Dermis microvascular lymphatic vessel endothelial cell (primary cell): Measurements from ENCODE around the gene NIPA2. TPM values are rescaled to one million over a fixed set of nuclear protein-coding genes. Genes with fewer than 3 reads are reported as not detected.
A peak's percentile ranks its signal among the peaks of the same experiment; 100 is the strongest.

ENCODE experiments used
- DNase-seq, 2 donors: peaks; one replicate each; pipeline versions ENCODE4 v3.0.0 to v3.0.0-alpha.2; 2010; ENCODE audit warnings: low read depth in 2 of 2
- total RNA-seq: library from RNA; depleted of rRNA; stranded (reverse); fragments of >200 nt; gene quantifications from 2 replicates; pipeline ENCODE4 v1.2.1, GENCODE V29; 2014

Gene NIPA2
- total RNA-seq, 1 donor from 2014 or later = 55.8 TPM

GRCh38 chr15:22877117-22877516 is 38.7 kb downstream of the NIPA2 start:
- DNase-seq = no peak

- no peak for DNase-seq
Measured at GRCh38 chr15:22877607-22878006, 39.1 kb downstream of the NIPA2 start.

GRCh38 chr15:22878103-22878502 is 39.6 kb downstream of the NIPA2 start:
- DNase-seq = no peak

DNA sequence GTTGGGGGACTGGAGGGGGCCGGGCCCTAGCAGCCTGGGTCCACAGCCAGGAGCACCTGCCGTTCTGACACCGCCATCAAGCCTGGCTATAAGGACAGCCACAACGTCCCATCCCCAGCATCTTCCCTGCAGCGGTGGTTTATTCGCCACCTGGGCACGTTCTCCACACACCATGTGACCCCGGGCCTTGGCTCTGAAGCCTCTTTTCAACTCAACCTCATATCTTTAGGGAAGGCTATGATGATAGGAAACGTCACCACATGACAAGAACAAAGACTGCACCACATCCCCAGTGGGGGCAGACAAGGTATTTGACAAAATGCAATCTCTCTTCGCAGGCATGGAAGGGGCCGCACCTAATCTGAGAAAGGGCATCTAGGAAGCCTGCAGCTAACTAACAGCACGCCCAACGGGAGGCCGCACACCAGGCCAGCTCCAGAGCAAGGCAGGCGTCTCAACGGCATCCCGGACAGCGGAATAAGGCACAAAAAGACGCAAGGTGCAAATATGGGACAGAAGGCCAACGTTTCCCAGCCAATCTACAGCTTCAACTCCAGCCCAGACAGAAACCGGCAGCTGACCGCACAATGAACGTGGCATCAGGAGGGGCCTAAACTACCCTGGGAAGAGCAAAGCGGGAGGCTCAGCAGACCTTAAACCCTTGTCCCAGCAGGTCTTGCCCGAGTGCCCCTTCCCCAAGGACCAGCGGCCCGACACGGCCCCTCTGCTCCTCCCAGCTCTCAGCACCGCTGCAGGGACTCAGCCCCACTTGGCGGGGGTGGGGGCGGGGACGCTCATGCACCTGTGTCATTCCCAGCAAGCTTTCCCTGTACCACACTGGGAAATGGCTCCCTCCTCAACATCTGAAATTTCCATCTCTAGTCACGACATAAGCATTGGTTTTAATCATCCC is 41.9 kb downstream of the NIPA2 start:
- no peak for DNase-seq

DNA sequence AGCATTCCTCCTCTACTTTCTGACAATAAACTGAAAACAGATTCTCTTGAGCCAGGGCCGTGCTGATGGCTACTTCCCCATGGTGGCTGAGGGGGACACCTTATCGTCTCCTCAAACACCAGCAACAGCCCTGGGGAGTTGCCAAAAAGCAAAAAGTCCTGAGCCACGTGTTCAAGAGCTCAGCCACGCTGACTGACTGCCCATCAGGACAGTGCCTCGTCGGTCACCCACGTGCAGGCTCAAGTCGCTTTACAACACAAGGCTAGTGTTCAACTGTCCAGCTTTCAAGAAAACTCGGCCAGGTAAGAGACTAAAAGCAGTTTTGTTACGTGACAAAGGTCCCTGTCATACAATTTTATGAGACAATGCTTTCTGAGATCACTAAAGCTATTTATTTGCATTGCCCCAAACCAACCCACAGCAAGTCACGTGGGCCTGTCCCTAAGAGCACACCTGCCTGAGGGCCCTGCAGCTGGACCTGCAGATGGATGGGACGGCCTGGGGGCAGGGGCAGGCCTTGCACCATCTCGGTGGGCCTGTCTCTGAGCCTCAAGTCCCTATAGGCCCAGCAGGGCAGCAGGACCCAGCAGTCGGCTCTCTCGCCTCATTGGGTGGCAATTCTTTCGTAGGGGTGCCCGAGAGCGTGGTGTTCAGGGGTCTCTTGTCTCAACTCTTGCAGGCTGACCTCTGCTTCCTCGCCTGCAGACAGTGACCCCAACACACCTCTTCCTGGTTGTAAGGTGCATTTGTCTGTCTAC is 42.7 kb downstream of the NIPA2 start:
- no peak for DNase-seq

- DNase-seq = no peak
Measured at GRCh38 chr15:22881739-22882440, 43.4 kb downstream of the NIPA2 start.

DNA sequence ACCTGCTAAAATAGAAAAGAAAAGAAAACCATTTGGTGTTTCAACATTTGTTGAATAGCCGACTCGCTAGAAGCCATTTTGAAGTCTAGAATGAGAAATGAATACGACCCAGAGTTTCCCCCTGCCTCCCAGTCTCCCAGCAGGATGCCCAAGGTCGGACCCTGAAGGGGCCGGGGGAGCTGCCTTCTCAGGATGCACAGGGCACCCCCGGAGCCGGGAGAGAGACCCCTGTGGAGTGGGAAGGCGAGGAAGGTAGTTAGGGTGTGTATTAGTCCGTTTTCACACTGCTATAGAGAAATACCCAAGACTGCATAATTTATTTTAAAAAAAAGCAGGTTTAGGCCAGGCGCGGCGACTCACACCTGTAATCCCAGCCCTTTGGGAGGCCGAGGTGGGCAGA is 44.7 kb downstream of the NIPA2 start:
- DNase-seq = no peak

DNA sequence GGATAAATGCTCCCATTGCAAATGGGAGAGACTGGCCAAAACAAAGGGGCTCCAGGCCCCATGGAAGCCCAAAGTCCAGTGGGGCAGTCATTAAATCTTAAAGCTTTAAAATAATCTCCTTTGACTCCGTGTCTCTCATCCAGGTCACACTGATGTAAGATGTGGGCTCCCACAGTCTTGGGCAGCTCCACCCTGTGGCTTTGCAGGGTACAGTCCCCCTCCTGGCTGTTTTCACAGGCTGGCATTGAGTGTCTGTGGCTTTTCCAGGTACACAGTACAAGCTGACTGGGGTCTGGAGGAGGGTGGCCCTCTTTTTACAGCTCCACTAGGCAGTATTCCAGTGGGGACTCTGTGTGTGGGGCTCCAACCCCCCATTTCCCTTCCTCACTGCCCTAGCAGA is 45.9 kb downstream of the NIPA2 start:
- no peak for DNase-seq

DNA sequence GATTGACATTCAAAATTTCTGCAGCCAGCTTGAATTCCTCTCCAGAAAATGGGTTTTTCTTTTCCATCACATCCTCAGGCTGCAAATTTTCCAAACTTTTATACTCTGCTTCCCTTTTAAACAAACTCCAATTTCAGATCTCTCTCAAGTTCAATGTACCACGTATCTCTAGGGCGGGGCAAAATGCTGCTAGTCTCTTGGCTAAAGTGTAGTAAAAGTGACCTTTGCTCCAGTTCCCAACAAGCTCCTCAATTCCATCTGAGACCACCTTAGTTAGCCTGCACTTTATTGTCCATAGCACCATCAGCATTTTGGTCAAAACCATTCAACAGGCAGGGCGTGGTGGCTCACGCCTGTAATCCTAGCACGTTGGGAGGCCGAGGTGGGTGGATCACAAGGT is 46.7 kb downstream of the NIPA2 start:
- DNase-seq = no peak

GRCh38 chr15:22887157-22887951 is 48.9 kb downstream of the NIPA2 start:
- DNase-seq = peak in 1 of 2 donors; percentile 85

DNA sequence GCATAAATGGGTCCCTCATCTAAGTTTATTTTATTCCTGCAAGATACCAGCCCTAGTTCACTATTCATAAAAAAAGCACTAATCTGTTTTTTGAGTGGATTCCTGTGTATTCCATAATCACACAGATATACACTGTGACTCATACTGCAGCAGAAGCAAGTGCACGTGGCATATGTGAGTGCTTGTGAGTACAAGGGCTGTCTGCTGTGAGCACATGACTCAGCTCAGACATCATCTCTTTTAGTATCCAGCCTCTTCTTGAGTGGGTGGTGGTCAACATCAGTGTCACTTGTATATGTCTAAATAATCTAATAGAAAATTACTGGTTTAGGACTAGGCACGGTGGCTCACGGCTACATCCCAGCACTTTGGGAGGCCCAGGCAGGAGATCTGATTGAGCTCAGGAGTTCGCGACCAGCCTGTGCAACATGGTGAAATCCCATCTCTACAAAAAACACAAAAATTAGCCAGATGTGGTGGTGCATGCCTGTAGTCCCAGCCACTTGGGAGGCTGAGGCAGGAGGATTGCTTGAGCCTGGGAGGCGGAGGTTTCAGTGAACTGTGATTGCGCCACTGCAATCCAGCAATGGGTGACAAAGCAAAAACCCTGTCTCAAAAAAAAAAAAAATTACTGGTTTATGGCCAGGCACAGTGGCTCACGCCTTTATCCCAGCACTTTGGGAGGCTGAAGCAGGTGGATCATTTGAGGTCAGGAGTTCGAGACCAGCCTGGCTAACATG is 49.8 kb downstream of the NIPA2 start:
- DNase-seq = peak in 1 of 2 donors; percentile 88

GRCh38 chr15:22889146-22889818 is 50.8 kb downstream of the NIPA2 start:
- DNase-seq = no peak

DNA sequence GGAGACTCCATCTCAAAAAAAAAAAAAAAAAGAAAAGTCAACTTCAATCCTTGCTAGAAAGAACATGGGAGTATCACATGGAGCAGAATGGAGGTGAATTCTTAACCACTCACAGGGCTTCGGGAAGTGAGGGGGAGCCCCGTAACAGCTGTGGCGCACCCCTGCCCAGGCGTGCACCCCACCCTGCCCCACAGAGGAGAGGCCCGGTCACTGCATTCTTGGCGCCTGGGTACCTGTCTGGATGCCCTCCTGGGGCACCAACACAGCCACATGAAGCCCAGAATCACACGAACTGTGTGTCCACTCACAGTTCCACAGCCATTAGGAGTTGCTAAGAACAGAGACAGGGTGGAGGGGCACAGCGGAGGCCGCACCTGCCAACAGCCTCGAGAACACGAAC is 51.8 kb downstream of the NIPA2 start:
- no peak for DNase-seq

DNA sequence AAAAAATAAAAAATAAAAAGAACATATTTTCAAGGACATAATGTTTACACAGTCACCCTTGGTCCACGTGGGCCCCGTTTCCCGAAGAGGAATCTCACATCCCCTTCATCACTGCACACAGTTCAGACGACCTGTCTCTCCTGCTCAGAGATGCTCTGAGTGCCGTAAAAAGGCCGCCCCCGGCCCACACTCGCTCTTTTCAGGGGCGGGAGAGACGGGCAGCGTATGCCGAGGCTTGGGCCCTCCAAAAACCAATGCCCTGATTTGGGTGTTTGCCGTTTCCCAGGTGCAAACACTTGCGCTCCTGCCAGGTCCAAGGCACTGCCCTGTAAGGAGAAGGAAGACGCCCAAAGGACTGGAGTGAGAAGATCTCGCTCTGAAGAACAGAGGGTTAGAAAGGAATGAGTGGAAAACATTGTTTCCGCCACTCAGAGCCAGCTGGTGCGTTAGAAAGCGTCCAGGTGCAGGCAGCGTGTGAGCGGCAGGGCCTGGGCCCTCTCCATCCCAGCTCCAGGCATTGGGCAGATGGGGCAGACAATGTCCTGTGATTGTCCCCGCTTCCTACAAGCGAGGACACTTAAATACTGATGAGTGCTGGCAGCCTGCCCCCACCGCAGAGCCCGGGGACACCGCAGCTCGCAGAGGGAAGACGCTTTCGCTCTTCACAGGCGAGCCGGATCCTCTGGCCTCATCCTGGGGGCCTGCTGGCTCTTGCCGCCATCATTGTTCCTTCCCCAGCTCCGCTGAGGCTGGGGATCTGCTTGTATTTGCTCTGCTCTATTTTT is 53.2 kb downstream of the NIPA2 start:
- no peak for DNase-seq

GRCh38 chr15:22892333-22892732 is 53.9 kb downstream of the NIPA2 start:
- DNase-seq = no peak

DNA sequence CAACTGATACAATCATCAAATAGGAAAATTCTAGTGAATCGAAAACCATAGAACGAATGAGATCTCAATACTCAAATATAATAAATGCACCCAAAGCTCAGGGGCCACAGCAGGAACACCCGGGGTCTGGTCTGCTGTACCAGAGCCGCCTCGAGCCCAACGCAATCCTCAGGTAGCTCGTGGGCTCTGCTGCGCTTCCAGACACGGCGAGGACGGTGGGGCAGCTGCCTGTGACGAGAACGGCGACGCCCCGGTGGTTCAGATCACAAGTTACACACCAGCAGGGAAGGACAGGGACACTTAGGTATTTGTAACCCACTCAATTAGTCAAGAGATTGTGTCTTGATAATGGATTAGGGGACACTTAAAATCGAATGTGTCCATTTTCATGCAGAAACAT is 54.6 kb downstream of the NIPA2 start:
- no peak for DNase-seq

- DNase-seq = no peak
Measured at GRCh38 chr15:22893881-22894280, 55.4 kb downstream of the NIPA2 start.

DNA sequence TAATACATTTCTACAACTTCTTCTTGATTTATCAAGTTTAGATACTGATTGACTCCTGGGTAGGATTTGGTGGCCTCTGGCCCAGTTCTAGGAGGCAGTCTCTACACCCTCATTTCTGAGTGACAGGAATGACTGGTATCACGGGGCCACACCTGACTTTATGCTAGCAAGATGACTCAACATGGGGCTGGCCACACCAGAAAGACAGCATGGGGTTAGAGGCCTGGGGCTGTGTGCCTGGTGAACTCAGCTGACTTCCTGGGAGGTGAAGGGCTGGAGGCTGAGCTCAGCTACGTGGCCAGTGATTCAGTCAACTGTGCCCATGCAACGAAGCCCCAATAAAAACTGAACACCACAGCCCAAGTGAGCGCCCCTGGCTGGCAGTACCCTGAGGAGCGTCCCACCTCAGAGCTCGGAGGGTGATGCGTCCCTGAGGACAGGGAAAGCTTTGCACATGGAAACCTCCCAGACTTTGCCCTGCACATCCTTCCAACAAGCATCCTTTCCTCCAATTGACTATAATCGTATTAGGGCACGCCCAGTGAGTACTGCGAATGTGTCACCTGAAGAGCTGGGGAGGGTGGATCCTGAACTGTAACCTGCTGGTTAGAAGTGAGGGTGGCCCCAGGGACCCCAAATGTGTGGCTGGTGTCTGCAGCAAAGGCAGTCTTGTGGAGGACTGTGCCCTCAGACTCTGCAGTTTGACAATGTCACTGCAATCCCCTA is 57.2 kb downstream of the NIPA2 start:
- DNase-seq = no peak

DNA sequence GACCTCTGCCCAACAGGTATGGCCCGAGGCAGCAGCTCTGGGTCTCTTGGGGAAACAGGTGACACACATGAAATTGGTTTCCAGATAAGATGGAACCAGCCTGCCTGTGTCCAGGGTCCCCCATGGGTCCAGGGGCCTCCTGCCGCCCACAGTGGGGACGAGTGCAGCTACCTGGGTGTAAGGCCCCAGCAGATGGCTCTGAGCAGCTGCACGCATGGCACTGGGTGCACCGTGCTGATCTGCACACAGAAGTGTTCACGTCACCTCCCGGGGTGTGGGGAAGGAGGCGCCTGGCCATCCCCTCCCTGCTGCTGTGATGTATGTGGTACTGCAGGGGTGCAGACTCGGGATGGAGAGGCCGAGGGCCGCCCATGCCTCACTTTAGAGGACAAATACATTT is 63.6 kb downstream of the NIPA2 start:
- DNase-seq = no peak
